ENCODE data around the gene RNF44. TPM values are rescaled to one million over a fixed set of nuclear protein-coding genes. Genes with fewer than 3 reads are reported as not detected.

RNF44 gene
- total RNA-seq, 1 experiment from 2014 or later: 172 TPM

DNA sequence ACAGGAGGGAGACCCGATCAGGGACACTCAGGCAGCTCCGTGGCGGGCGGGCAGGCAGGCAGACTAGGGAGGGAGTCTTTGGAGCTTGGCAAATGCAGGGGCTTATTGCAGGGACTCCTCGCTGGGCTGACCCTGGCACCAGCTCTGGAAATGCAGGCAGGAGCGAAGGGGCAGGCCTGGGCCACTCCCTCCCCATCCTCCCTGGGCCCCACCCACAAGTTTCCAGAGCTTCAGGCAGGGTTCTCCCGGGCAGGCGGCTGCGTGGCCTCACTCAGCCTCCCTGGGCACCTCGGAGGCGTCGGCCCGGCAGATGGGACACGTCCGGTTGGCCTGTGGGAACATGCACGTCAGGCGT, 8.5 kb downstream of the RNF44 start:
- peaks cover 3% of the 10 kb centered on the region for H3K79me1 ChIP-seq (ENCODE audit: insufficient read depth, low read depth, low read length, poor library complexity, severe bottlenecking)
- H2AFZ ChIP-seq (ENCODE audit: low read length): no peak overlapping the region
- H4K20me1 ChIP-seq (ENCODE audit: control insufficient read depth, insufficient read depth, insufficient read length): no peaks in the 10 kb centered on the region
- TF ChIP-seq, protein P1, sequence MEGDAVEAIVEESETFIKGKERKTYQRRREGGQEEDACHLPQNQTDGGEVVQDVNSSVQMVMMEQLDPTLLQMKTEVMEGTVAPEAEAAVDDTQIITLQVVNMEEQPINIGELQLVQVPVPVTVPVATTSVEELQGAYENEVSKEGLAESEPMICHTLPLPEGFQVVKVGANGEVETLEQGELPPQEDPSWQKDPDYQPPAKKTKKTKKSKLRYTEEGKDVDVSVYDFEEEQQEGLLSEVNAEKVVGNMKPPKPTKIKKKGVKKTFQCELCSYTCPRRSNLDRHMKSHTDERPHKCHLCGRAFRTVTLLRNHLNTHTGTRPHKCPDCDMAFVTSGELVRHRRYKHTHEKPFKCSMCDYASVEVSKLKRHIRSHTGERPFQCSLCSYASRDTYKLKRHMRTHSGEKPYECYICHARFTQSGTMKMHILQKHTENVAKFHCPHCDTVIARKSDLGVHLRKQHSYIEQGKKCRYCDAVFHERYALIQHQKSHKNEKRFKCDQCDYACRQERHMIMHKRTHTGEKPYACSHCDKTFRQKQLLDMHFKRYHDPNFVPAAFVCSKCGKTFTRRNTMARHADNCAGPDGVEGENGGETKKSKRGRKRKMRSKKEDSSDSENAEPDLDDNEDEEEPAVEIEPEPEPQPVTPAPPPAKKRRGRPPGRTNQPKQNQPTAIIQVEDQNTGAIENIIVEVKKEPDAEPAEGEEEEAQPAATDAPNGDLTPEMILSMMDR (conservative IDR thresholded peaks at IDR 0.05): no peak
- no peaks in the 10 kb centered on the region for H3K23me2 ChIP-seq (ENCODE audit: insufficient read length, low read depth, low read length, poor library complexity, severe bottlenecking)
- DNase-seq: no peak
- H3K14ac ChIP-seq (ENCODE audit: insufficient read depth, low read length): no peak overlapping the region
- H3K4me1 Mint-ChIP-seq: peaks cover 6% of the 10 kb centered on the region in 2 experiments; a peak in 3 of 4 replicates
- H4K5ac ChIP-seq (ENCODE audit: insufficient read length, low read depth, low read length): no peak overlapping the region
- H3K27ac Mint-ChIP-seq: 0 out of 7 replicates have a peak overlapping the region, but pooled peaks of 1 of the 3 experiments have one; percentile 63
- no peak overlapping the region for H2BK15ac ChIP-seq (ENCODE audit: low read depth, low read length)
- no peak overlapping the region for H3K4me2 ChIP-seq (ENCODE audit: insufficient read depth, insufficient read length, low read length)
- WGBS (ENCODE audit: extremely low coverage, insufficient read length, low lambda C conversion rate): no CpG with 5 or more reads among the region's 17 CpGs
- no peak overlapping the region for H3T11ph ChIP-seq (ENCODE audit: low read length)
- H3K4ac ChIP-seq (ENCODE audit: low read depth, low read length): no peak overlapping the region
- H2BK20ac ChIP-seq (ENCODE audit: low read depth, low read length, poor library complexity, severe bottlenecking): no peak overlapping the region
- no peak overlapping the region for H4K91ac ChIP-seq (ENCODE audit: insufficient read length, low read depth, low read length)
- H3K9ac ChIP-seq (ENCODE audit: extremely low read depth, insufficient read length, low read length): no peak overlapping the region
- peaks cover 17 to 58% (median 52%) of the 10 kb centered on the region in 3 experiments; a peak in 6 of 7 replicates for H3K36me3 Mint-ChIP-seq (ENCODE audit: insufficient read depth in 1 of 3, low read depth in 3 of 3)
- H2AK5ac ChIP-seq (ENCODE audit: insufficient read length, low read length): no peak overlapping the region
- H3K27me3 Mint-ChIP-seq (ENCODE audit: low read depth): no peaks in the 10 kb centered on the region
- no peak overlapping the region for H4K8ac ChIP-seq (replicated peaks; ENCODE audit: insufficient read length, low read depth, low read length)
- H2BK5ac ChIP-seq (ENCODE audit: insufficient read length, low read length): no peak overlapping the region
- H3K56ac ChIP-seq (ENCODE audit: insufficient read length, low read depth, low read length): no peak overlapping the region
- H3K27ac ChIP-seq (ENCODE audit: insufficient read length, low read depth, low read length): no peak overlapping the region
- H3K23ac ChIP-seq (ENCODE audit: insufficient read length, low read depth, low read length): no peak overlapping the region
- H3K9me3 Mint-ChIP-seq: no peaks in the 10 kb centered on the region
- no peaks in the 10 kb centered on the region for H3K27me3 ChIP-seq (ENCODE audit: insufficient read depth, low read length)
- no peak overlapping the region for H3K4me3 Mint-ChIP-seq
- H2BK120ac ChIP-seq (ENCODE audit: low read depth, low read length, poor library complexity, severe bottlenecking): no peak overlapping the region
- no peaks in the 10 kb centered on the region for H3K4me1 ChIP-seq (ENCODE audit: insufficient read depth, low read length)
- H2BK12ac ChIP-seq (ENCODE audit: insufficient read length, low read depth, low read length): no peak overlapping the region
- H3K79me2 ChIP-seq (ENCODE audit: insufficient read depth, low read length): peaks cover 12% of the 10 kb centered on the region; the same call in 1 of the 2 replicates
- no peak overlapping the region for H3K18ac ChIP-seq (ENCODE audit: insufficient read length, low read depth, low read length)
- H3K9me3 ChIP-seq (ENCODE audit: control insufficient read depth, low read depth, low read length): no peaks in the 10 kb centered on the region

All from H9 (cell line).